ENCODE results near the gene IGSF21. TPM values are rescaled to one million over a fixed set of nuclear protein-coding genes. Genes with fewer than 3 reads are reported as not detected.

The IGSF21 gene
- total RNA-seq, 1 donor: not detected

GRCh38 chr1:18256282-18257235 lies 149.0 kb downstream of the IGSF21 start:
- TF ChIP-seq CTCF (IDR thresholded peaks at IDR 0.05; ENCODE audit: insufficient read depth, low read length): no peak

GRCh38 chr1:18257778-18258177 lies 150.2 kb downstream of the IGSF21 start:
- TF ChIP-seq CTCF (IDR thresholded peaks at IDR 0.05; ENCODE audit: insufficient read depth, low read length): no peak
- DNase-seq (ENCODE audit: low read depth): no peak
- no peak overlapping the region for H3K4me3 ChIP-seq (ENCODE audit: low read depth, low read length)

More at GRCh38 chr1:18256282-18257235, 149.0 kb downstream of the IGSF21 start:
- peak; percentile 6 for DNase-seq (ENCODE audit: low read depth)
- no peak overlapping the region for H3K4me3 ChIP-seq (ENCODE audit: low read depth, low read length)

GRCh38 chr1:18261891-18262290 lies 154.3 kb downstream of the IGSF21 start:
- no peak for DNase-seq (ENCODE audit: low read depth)
- H3K4me3 ChIP-seq (ENCODE audit: low read depth, low read length): no peak overlapping the region

GRCh38 chr1:18262726-18263125 lies 155.1 kb downstream of the IGSF21 start:
- no peak for TF ChIP-seq CTCF (IDR thresholded peaks at IDR 0.05; ENCODE audit: insufficient read depth, low read length)
- no peak for DNase-seq (ENCODE audit: low read depth)
- H3K4me3 ChIP-seq (ENCODE audit: low read depth, low read length): no peak overlapping the region

More at GRCh38 chr1:18261891-18262290, 154.3 kb downstream of the IGSF21 start:
- no peak for TF ChIP-seq CTCF (IDR thresholded peaks at IDR 0.05; ENCODE audit: insufficient read depth, low read length)

GRCh38 chr1:18263547-18264120 lies 156.0 kb downstream of the IGSF21 start:
- no peak overlapping the region for H3K4me3 ChIP-seq (ENCODE audit: low read depth, low read length)
- TF ChIP-seq CTCF (IDR thresholded peaks at IDR 0.05; ENCODE audit: insufficient read depth, low read length): no peak
- DNase-seq (ENCODE audit: low read depth): no peak

- no peak for TF ChIP-seq CTCF (IDR thresholded peaks at IDR 0.05; ENCODE audit: insufficient read depth, low read length)
- no peak for DNase-seq (ENCODE audit: low read depth)
- no peak overlapping the region for H3K4me3 ChIP-seq (ENCODE audit: low read depth, low read length)
These were observed 156.9 kb downstream of the IGSF21 start for GRCh38 chr1:18264450-18265039.

Data from fibroblast of the aortic adventitia (primary cell).